ENCODE measurements around the gene EDNRA. TPM values are rescaled to one million over a fixed set of nuclear protein-coding genes. Genes with fewer than 3 reads are reported as not detected.

The EDNRA gene
- total and polyA plus RNA-seq, 11 donors: 3.8 to 39.0 (median 14.6) TPM

- TF ChIP-seq POLR2A (IDR thresholded peaks at IDR 0.05) (no peak), CTCF (IDR thresholded peaks at IDR 0.05) (no peak)
- intact Hi-C loops (cut with DNase I): loop anchor here in 2 of 10 donors (5.0 to 10.0 kb wide), 2 partner anchors 59 to 363 kb away; no protein-coding TSS in a partner anchor
- peaks cover 0 to 12% (median 0%) of the 10 kb centered on the region in 9 donors for H3K36me3 ChIP-seq
- peak overlapping the region in 5 of 12 donors; percentile 2 to 37 (median 19) for H3K27ac ChIP-seq
- peaks cover 0 to 21% (median 7%) of the 10 kb centered on the region in 12 donors for H3K4me1 ChIP-seq
- no peaks in the 10 kb centered on the region for H3K9me3 ChIP-seq
- DNase-seq: no peak
- WGBS, 4 donors: 31 to 48% (median 39%) methylated on average over 2 of the region's 2 CpGs
- H3K27me3 ChIP-seq: no peaks in the 10 kb centered on the region
- peak in 3 of 4 donors; percentile 13 to 57 (median 15) for ATAC-seq
- H3K4me3 ChIP-seq: no peak overlapping the region
Measured at GRCh38 chr4:147525494-147526271, 44.8 kb downstream of the EDNRA start.

- intact Hi-C loops (cut with DNase I): loop anchor here in 2 of 10 donors (5.0 to 10.0 kb wide), 2 partner anchors 59 to 364 kb away; no protein-coding TSS in a partner anchor
- H3K4me1 ChIP-seq: peaks cover 0 to 21% (median 7%) of the 10 kb centered on the region in 12 donors
- ATAC-seq: peak; percentile 74 to 86 (median 81)
- DNase-seq: peak in 2 of 5 donors; percentile 38 to 49
- H3K27ac ChIP-seq: peak overlapping the region in 4 of 12 donors; percentile 9 to 37 (median 20)
- TF ChIP-seq POLR2A (IDR thresholded peaks at IDR 0.05) (no peak), CTCF (IDR thresholded peaks at IDR 0.05) (peak in 7 of 12 donors; percentile 7 to 48 (median 17))
- no peaks in the 10 kb centered on the region for H3K9me3 ChIP-seq
- H3K27me3 ChIP-seq: no peaks in the 10 kb centered on the region
- H3K36me3 ChIP-seq: peaks cover 0 to 6% (median 0%) of the 10 kb centered on the region in 9 donors
- no peak overlapping the region for H3K4me3 ChIP-seq
- 34 to 46% (median 43%) methylated on average over 2 of the region's 2 CpGs for WGBS, 4 donors
Measured at GRCh38 chr4:147526272-147526654, 45.4 kb downstream of the EDNRA start.

GRCh38 chr4:147528054-147528453, 47.2 kb downstream of the EDNRA start:
- Histone ChIP-seq H3K27me3 (no peaks in the 10 kb centered on the region), H3K4me1 (peaks cover 0 to 21% (median 7%) of the 10 kb centered on the region in 12 donors), H3K4me3 (no peak overlapping the region), H3K27ac (no peak overlapping the region), H3K36me3 (peaks cover 0 to 4% (median 0%) of the 10 kb centered on the region in 9 donors), H3K9me3 (no peaks in the 10 kb centered on the region)
- ATAC-seq (no peak), DNase-seq (no peak)
- no peak for TF ChIP-seq CTCF (IDR thresholded peaks at IDR 0.05)
- TF ChIP-seq POLR2A (IDR thresholded peaks at IDR 0.05): no peak
- intact Hi-C loops (cut with DNase I): loop anchor here in 2 of 10 donors (5.0 to 10.0 kb wide), 2 partner anchors 57 to 366 kb away; no protein-coding TSS in a partner anchor
- 91 to 96% (median 93%) methylated on average over 2 of the region's 2 CpGs for WGBS, 4 donors

- Histone ChIP-seq H3K4me1 (peaks cover 0 to 25% (median 7%) of the 10 kb centered on the region in 12 donors), H3K27ac (no peak overlapping the region), H3K4me3 (no peak overlapping the region), H3K27me3 (no peaks in the 10 kb centered on the region), H3K9me3 (no peaks in the 10 kb centered on the region), H3K36me3 (peaks cover 0 to 4% (median 0%) of the 10 kb centered on the region in 9 donors)
- intact Hi-C loops (cut with DNase I): no loop called here
- DNase-seq (no peak), ATAC-seq (no peak)
- no peak for TF ChIP-seq POLR2A (IDR thresholded peaks at IDR 0.05)
- no peak for TF ChIP-seq CTCF (IDR thresholded peaks at IDR 0.05)
- 58 to 73% (median 65%) methylated on average over 1 of the region's 1 CpG for WGBS, 4 donors
Measured at GRCh38 chr4:147530134-147530533, 49.2 kb downstream of the EDNRA start.

Data from heart left ventricle (tissue), 16 donors.